H1 (cell line): ENCODE data around the gene MAPRE2.

ENCODE experiments used
- BCL11A ChIP-seq, 2 experiments: IDR thresholded peaks; one replicate each; pipeline ENCODE4 v1.6.1; 2011; ENCODE audit warnings: low read depth in 2 of 2, low read length in 2 of 2, mild to moderate bottlenecking in 2 of 2
- CEBPB ChIP-seq: IDR thresholded peaks from 2 replicates; pipeline ENCODE4 v1.6.1; 2012; ENCODE audit warnings: low read depth, low read length
- CHD1 ChIP-seq: IDR thresholded peaks from 2 replicates; pipeline ENCODE4 v1.6.1; 2012; ENCODE audit warnings: low read depth, low read length, improper control_type of control experiment
- CTCF ChIP-seq, 3 experiments: IDR thresholded peaks; 1 replicate in 2 of 3; 2 replicates in 1 of 3; pipeline versions ENCODE4 v1.5.1 to v1.6.1; 2011; ENCODE audit warnings: low read length in 3 of 3, mild to moderate bottlenecking in 3 of 3, inconsistent platforms in 2 of 3, low read depth in 1 of 3, moderate library complexity in 1 of 3; ENCODE audit not compliant: insufficient read depth in 1 of 3; ENCODE audit errors: control extremely low read depth in 1 of 3
- E2F6 ChIP-seq: IDR thresholded peaks from 2 replicates; pipeline ENCODE4 v1.6.1; 2012; ENCODE audit warnings: inconsistent platforms
- EP300 ChIP-seq, 2 experiments: IDR thresholded peaks; 1 replicate in 1 of 2; 2 replicates in 1 of 2; pipeline ENCODE4 v1.6.1; 2011 to 2012; ENCODE audit warnings: low read depth in 2 of 2, low read length in 2 of 2, mild to moderate bottlenecking in 2 of 2, borderline replicate concordance in 1 of 2, inconsistent platforms in 1 of 2, moderate library complexity in 1 of 2
- EZH2 ChIP-seq: fragments of 200-600 bp; sonication (generic); IDR thresholded peaks from 2 replicates; pipeline ENCODE4 v1.7.1; 2012; ENCODE audit warnings: low read depth, mild to moderate bottlenecking, moderate library complexity, low read length, inconsistent platforms; ENCODE audit not compliant: severe bottlenecking
- GABPA ChIP-seq: IDR thresholded peaks from 2 replicates; pipeline ENCODE4 v1.6.1; 2011; ENCODE audit warnings: mild to moderate bottlenecking, low read length, moderate library complexity, borderline replicate concordance; ENCODE audit not compliant: insufficient read depth
- MAX ChIP-seq: IDR thresholded peaks from 2 replicates; pipeline ENCODE4 v1.6.1; 2012; ENCODE audit warnings: inconsistent platforms
- RNF2 ChIP-seq: fragments of 200-900, 300-1000 bp; sonication (generic); IDR thresholded peaks from 2 replicates; pipeline ENCODE4 v1.7.1; 2016; ENCODE audit warnings: borderline replicate concordance, low read depth, mild to moderate bottlenecking, antibody characterized with exemption, low read length; ENCODE audit not compliant: poor library complexity, severe bottlenecking; ENCODE audit errors: missing control alignments
- SUZ12 ChIP-seq: fragments of 200-600 bp; sonication (generic); IDR thresholded peaks from 2 replicates; pipeline ENCODE4 v1.6.1; 2012; ENCODE audit warnings: mild to moderate bottlenecking, inconsistent platforms, low read length, moderate library complexity, mixed read lengths
- YY1 ChIP-seq: IDR thresholded peaks from 2 replicates; pipeline ENCODE4 v1.6.1; 2011; ENCODE audit warnings: low read depth, mild to moderate bottlenecking, low read length

GRCh38 chr18:35040988-35041814 is at the start of gene MAPRE2:
- TF ChIP-seq SUZ12 (no peak), E2F6 (peak; percentile 89), EZH2 (no peak), CTCF (IDR thresholded peaks at IDR 0.05; ENCODE audit: control extremely low read depth in 1 of 3, insufficient read depth in 1 of 3, low read depth in 1 of 3, low read length in 3 of 3) (no peak), YY1 (0 out of 2 replicates have a peak, but pooled peaks have one; percentile 3), RNF2 (no peak), CHD1 (no peak), GABPA (no peak), MAX (peak; percentile 94), BCL11A (IDR thresholded peaks at IDR 0.05; ENCODE audit: low read depth in 2 of 2, low read length in 2 of 2) (no peak), EP300 (IDR thresholded peaks at IDR 0.05; ENCODE audit: borderline replicate concordance in 1 of 2, low read depth in 2 of 2, low read length in 2 of 2) (no peak), CEBPB (0 out of 2 replicates have a peak, but pooled peaks have one; percentile 2)
